HL-60 (cell line): Measurements from ENCODE around the gene TMEM132A.

Source experiments
- DNase-seq, 2 experiments: peaks; one replicate each; pipeline ENCODE4 v3.0.0-alpha.2; 2010 to 2020; ENCODE audit warnings: low read depth in 1 of 2, low spot score in 1 of 2
- H3K27ac ChIP-seq: fragments of 250-450 bp; sonication (Bioruptor Pico); replicated peaks from 2 replicates; pipeline ENCODE4 v1.5.1; 2020; ENCODE audit warnings: mild to moderate bottlenecking, moderate library complexity
- H3K27me3 ChIP-seq: fragments of 250-450 bp; sonication (Bioruptor Pico); 2 replicates; pipeline ENCODE4 v1.5.1; 2021; ENCODE audit warnings: mild to moderate bottlenecking, moderate library complexity; ENCODE audit not compliant: insufficient read depth, poor library complexity, severe bottlenecking
- H3K4me3 ChIP-seq: replicated peaks from 2 replicates; pipeline ENCODE4 v1.5.1; 2011; ENCODE audit warnings: mild to moderate bottlenecking, control low read depth, low read length; ENCODE audit not compliant: insufficient read depth
- CTCF ChIP-seq: IDR thresholded peaks from one replicate; pipeline ENCODE4 v1.5.1; 2011; ENCODE audit warnings: low read length, control low read depth, inconsistent platforms; ENCODE audit not compliant: insufficient read depth
- GABPA ChIP-seq: IDR thresholded peaks from 2 replicates; pipeline ENCODE4 v1.6.1; 2012; ENCODE audit warnings: low read depth
- POLR2AphosphoS5 ChIP-seq: IDR thresholded peaks from 2 replicates; pipeline ENCODE4 v1.6.1; 2012; ENCODE audit warnings: low read depth
- REST ChIP-seq: IDR thresholded peaks from 2 replicates; pipeline ENCODE4 v1.6.1; 2012; ENCODE audit warnings: low read depth; ENCODE audit not compliant: insufficient replicate concordance
- SPI1 ChIP-seq: IDR thresholded peaks from 2 replicates; pipeline ENCODE4 v1.6.1; 2012; ENCODE audit warnings: low read depth, mild to moderate bottlenecking, borderline replicate concordance

Gene TMEM132A

DNA sequence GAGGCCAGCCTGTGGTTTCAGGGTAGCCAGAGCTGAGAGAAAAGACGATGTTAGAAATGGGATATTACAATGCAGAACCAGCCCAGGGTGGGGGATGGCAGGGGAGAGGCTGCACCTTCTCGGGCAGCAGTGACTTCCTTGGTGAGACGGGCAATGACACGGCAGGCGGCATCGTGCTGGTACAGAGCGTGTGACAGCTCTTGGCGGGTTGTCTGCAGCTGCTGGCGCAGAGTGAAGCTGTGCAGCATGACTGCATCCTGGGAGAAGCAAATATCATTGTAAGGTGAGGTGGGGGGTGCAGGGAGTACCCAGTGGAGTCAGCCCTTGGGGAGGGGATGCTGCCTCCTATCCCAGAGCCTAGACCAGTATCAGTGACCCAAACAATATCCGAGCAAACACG is 21.6 kb upstream of the TMEM132A start:
- DNase-seq, result no peak
- H3K27me3 ChIP-seq, result no peaks in the 10 kb centered on the region
- no peak for TF ChIP-seq POLR2AphosphoS5
- TF ChIP-seq REST, result no peak
- TF ChIP-seq CTCF, result no peak
- no peak overlapping the region for H3K4me3 ChIP-seq
- H3K27ac ChIP-seq, result no peak overlapping the region

DNA sequence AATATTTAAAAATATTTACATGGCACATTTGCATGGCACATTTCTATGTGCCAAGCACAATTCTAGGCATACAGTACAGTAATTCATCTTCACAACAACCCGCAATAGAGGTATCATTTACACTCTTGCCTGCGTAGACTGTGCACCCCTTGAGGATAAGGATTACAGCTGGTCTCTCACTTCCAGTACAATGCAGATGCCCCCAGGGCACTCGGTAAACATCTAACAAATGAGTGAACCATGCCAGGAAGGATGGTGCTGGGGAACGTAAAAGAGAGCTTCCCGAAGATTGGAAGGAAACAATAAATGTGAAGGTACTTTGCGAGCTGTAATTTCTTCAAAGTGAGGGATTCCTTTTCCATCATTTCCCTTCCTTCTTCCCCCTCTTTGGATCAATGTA is 19.2 kb upstream of the TMEM132A start:
- Histone ChIP-seq H3K4me3 (peak overlapping the region; percentile 72), H3K27me3 (no peaks in the 10 kb centered on the region), H3K27ac (peak overlapping the region; percentile 96)
- TF ChIP-seq REST, result no peak
- TF ChIP-seq GABPA, result no peak
- no peak for TF ChIP-seq CTCF
- no peak for TF ChIP-seq SPI1
- TF ChIP-seq POLR2AphosphoS5, result no peak
- no peak for DNase-seq

DNA sequence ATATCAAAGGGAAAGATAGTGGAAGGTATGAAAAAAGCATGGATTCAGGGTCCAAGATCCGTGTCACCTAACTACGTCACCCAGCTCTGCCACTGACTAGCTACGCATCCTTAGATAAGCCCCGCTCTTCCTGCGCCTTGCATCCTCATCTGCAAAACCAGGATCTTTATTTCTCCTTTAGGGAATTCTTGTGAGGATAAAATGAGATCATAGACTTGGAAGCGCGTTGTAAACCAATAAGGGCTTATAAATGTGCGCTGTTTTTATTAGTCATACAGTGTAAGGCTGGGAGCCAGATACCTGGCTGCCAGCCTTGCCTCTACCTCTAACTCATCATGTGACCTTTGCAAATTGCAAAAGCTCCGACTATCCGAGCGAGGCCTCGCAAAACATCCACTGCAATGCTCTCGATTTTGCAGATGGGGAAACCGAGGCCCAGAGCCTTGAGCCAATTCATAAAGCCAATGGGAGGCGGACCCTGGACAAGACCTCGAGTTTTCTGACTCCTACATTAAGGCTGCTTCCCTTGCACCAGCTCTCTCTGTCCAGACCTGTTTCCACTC is 18.6 kb upstream of the TMEM132A start:
- no peak for TF ChIP-seq REST
- TF ChIP-seq CTCF, result no peak
- no peak for TF ChIP-seq GABPA
- TF ChIP-seq SPI1, result no peak
- TF ChIP-seq POLR2AphosphoS5, result no peak
- H3K27me3 ChIP-seq, result no peaks in the 10 kb centered on the region
- peak overlapping the region; percentile 96 for H3K27ac ChIP-seq
- H3K4me3 ChIP-seq, result peak overlapping the region; percentile 72
- no peak for DNase-seq
